Brain microvascular endothelial cell (primary cell): ENCODE data around the gene HEXD.
"Not testable (repeated sequence)": the region's sequence is repeated elsewhere in the genome, so short reads cannot be mapped to it uniquely, and the experiment has no call there.

Experiments
- DNase-seq: peaks from one replicate; pipeline ENCODE4 v3.0.0-alpha.2; 2020
- H3K27ac ChIP-seq: fragments of 250-450 bp; sonication (Bioruptor Pico); 2 replicates; pipeline ENCODE4 v1.5.1; 2020; ENCODE audit warnings: mild to moderate bottlenecking, moderate library complexity
- H3K27me3 ChIP-seq: fragments of 250-450 bp; sonication (Bioruptor Pico); replicated peaks from 2 replicates; pipeline ENCODE4 v1.5.1; 2020; ENCODE audit warnings: mild to moderate bottlenecking
- H3K36me3 ChIP-seq: fragments of 250-450 bp; sonication (Bioruptor Pico); replicated peaks from 2 replicates; pipeline ENCODE4 v1.5.1; 2020; ENCODE audit warnings: mild to moderate bottlenecking
- H3K4me3 ChIP-seq: 2 replicates; pipeline ENCODE4 v1.5.1; 2011; ENCODE audit warnings: low read depth, mild to moderate bottlenecking, control low read depth, low read length, moderate library complexity
- in situ Hi-C: cut with HindIII; loops from 2 replicates; pipeline ENCODE4 v1.10.0; 2017; ENCODE audit warnings: low sequenced_read_pairs, low pct_ligation_motif_present
- TF ChIP-seq, protein P1 (sequence below): IDR thresholded peaks from 2 replicates; pipeline ENCODE4 v1.5.1; 2011; ENCODE audit warnings: low read depth, mild to moderate bottlenecking, moderate library complexity, low read length, control low read depth, inconsistent platforms; ENCODE audit errors: missing control alignments

Gene HEXD

DNA sequence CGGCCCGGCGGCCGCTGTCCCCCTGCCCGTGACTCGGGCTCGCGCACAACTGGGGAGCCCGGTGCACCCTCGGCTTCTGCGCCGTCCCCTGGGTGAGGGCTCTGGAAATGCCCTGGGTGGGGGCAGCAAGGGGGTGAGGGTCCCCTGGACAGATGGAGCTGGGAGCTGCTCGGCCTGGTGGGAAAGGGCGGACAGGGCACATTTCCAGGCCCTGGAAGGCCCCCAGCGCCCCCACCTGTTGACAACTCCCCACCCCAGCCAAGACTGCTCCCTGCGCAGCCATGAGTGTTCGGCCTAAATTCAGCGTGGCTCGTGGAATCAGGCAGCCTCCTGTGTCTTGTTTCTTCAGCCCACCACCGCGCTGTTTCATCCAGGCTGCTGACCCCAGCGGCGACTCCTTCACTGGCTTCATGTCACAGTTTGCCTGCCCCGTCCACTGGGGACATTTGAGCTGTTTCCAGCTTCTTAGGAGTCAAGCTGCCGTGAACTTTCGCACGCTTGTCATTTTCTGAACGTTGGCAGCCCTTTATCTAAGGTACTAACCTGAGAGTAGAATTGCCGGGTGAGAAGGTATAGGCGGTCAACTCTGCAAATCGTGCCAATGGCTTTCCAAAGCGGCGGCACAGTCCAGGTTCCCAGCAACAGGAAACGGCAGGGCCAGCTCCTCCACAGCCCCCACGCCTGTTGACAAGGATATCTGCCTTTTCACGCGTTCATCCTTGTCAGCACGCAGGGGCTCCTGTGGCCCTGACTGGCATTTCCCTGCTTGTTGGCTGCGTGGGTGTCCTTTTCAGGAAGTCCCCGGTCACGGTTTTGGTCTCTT, 45.7 kb upstream of the HEXD start:
- TF ChIP-seq, protein P1, sequence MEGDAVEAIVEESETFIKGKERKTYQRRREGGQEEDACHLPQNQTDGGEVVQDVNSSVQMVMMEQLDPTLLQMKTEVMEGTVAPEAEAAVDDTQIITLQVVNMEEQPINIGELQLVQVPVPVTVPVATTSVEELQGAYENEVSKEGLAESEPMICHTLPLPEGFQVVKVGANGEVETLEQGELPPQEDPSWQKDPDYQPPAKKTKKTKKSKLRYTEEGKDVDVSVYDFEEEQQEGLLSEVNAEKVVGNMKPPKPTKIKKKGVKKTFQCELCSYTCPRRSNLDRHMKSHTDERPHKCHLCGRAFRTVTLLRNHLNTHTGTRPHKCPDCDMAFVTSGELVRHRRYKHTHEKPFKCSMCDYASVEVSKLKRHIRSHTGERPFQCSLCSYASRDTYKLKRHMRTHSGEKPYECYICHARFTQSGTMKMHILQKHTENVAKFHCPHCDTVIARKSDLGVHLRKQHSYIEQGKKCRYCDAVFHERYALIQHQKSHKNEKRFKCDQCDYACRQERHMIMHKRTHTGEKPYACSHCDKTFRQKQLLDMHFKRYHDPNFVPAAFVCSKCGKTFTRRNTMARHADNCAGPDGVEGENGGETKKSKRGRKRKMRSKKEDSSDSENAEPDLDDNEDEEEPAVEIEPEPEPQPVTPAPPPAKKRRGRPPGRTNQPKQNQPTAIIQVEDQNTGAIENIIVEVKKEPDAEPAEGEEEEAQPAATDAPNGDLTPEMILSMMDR = no peak
- peaks cover 52% of the 10 kb centered on the region for H3K27me3 ChIP-seq
- DNase-seq = no peak
- no peak overlapping the region for H3K27ac ChIP-seq
- H3K36me3 ChIP-seq = no peaks in the 10 kb centered on the region
- no peak overlapping the region for H3K4me3 ChIP-seq
- in situ Hi-C loops = no loop called here

DNA sequence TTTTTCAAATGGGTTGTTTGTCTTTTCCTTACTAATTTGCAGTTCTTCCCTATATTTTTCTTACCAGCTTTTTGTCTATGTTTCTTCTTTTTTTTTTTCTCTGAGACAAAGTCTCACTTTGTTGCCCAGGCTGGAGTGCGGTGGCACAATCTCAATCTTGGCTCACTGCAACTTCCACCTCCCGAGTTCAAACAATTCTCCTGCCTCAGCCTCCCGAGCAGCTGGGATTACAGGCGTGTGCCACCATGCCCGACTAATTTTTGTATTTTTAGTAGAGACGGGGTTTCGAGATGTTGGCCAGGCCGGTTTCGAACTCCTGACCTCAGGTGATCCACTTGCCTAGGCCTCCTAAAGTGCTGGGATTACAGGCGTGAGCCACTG, 45.1 kb upstream of the HEXD start:
- H3K27ac ChIP-seq, DNase-seq, H3K36me3 ChIP-seq, H3K4me3 ChIP-seq, in situ Hi-C loops: not testable (repeated sequence)
- H3K27me3 ChIP-seq = peaks cover 52% of the 10 kb centered on the region

DNA sequence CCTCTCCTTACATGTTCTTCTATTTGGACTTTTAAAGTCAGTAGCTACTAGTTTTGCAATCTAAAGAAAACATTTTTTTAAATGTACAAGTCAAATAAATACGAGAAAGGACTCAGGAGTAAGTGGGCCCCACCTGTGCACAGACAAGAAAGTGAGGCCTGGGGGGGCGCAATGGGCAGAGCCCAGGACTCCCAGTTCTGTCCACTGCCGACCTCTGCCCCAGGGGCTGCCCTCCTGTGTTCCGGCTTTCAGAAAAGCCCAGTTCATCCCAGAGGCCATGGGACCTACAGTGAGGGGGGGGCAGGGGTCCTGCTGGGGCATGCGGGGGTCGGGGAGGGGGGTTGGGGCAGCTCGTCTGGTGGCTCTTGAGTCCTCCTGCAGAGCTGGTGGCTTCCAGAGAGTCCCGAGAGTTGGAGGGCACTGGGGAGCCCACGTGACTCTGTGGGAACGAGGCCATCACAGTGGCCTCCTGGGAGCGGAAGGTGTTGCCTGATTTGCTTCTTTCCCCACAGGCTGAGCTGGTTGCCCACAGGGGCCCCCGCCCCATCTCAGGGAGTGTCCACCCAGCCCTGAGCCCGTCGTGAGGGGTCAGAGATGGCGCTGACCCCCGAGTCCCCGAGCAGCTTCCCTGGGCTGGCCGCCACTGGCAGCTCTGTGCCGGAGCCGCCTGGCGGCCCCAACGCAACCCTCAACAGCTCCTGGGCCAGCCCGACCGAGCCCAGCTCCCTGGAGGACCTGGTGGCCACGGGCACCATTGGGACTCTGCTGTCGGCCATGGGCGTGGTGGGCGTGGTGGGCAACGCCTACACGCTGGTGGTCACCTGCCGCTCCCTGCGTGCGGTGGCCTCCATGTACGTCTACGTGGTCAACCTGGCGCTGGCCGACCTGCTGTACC, 44.2 kb upstream of the HEXD start:
- H3K27me3 ChIP-seq = peaks cover 52% of the 10 kb centered on the region
- no peak overlapping the region for H3K27ac ChIP-seq
- in situ Hi-C loops = no loop called here
- TF ChIP-seq, protein P1 = no peak
- H3K4me3 ChIP-seq = no peak overlapping the region
- no peaks in the 10 kb centered on the region for H3K36me3 ChIP-seq
- DNase-seq = no peak

DNA sequence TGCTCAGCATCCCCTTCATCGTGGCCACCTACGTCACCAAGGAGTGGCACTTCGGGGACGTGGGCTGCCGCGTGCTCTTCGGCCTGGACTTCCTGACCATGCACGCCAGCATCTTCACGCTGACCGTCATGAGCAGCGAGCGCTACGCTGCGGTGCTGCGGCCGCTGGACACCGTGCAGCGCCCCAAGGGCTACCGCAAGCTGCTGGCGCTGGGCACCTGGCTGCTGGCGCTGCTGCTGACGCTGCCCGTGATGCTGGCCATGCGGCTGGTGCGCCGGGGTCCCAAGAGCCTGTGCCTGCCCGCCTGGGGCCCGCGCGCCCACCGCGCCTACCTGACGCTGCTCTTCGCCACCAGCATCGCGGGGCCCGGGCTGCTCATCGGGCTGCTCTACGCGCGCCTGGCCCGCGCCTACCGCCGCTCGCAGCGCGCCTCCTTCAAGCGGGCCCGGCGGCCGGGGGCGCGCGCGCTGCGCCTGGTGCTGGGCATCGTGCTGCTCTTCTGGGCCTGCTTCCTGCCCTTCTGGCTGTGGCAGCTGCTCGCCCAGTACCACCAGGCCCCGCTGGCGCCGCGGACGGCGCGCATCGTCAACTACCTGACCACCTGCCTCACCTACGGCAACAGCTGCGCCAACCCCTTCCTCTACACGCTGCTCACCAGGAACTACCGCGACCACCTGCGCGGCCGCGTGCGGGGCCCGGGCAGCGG, 43.4 kb upstream of the HEXD start:
- Histone ChIP-seq H3K4me3 (no peak overlapping the region), H3K27ac (no peak overlapping the region), H3K27me3 (peaks cover 49% of the 10 kb centered on the region), H3K36me3 (no peaks in the 10 kb centered on the region)
- in situ Hi-C loops = no loop called here
- TF ChIP-seq, protein P1 = no peak
- no peak for DNase-seq

DNA sequence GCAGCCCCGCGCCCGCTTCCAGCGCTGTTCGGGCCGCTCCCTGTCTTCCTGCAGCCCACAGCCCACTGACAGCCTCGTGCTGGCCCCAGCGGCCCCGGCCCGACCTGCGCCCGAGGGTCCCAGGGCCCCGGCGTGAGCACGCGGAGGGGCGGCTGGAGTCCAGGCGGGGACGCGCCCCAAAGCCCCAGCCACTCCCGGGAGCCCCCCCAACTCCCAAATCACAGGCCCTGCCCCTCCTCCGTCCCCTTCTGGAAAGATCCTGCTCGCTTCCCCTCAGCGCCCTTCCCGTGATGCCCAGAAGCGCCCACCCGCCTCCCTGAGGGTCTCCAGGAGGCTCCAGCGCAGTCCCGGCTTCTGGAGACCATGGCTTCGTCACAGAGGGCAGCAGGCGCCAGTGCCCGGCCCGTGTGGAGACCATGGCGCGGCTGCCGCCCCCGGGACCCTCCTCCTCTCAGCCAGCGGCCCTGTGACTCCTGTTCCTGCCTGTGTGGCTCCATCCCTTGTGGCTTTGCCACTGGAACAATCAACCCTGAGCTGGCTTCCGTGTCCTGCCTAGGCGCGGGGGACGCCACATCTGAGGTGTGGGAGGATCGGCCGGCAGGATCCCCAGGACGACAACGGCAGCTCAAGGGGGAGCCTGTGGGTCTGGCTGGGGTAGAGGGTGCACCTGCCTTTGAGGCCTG, 42.6 kb upstream of the HEXD start:
- no peak overlapping the region for H3K27ac ChIP-seq
- H3K36me3 ChIP-seq = no peaks in the 10 kb centered on the region
- H3K27me3 ChIP-seq = peaks cover 43% of the 10 kb centered on the region
- in situ Hi-C loops = no loop called here
- H3K4me3 ChIP-seq = no peak overlapping the region
- TF ChIP-seq, protein P1 = no peak
- DNase-seq = no peak
